Cortex of kidney (tissue), 1 donor: ENCODE data around the gene STMP1.
"Not testable (repeated sequence)": the region's sequence is repeated elsewhere in the genome, so short reads cannot be mapped to it uniquely, and the experiment has no call there.

Experiments
- DNase-seq: peaks from one replicate; lab custom pipeline; 2025; lab: John Stamatoyannopoulos, UW

The STMP1 gene

GRCh38 chr7:135662373-135663114 lies at the start of gene STMP1:
STMP1 (plus strand) TSS chr7:135662514.
- peak; percentile 24 for DNase-seq

- no peak for DNase-seq
Measured at GRCh38 chr7:135616136-135616535, 46.2 kb upstream of the STMP1 start.

GRCh38 chr7:135617781-135618180 lies 44.5 kb upstream of the STMP1 start:
- DNase-seq, result no peak

GRCh38 chr7:135618510-135618909 lies 43.8 kb upstream of the STMP1 start:
- DNase-seq, result no peak

GRCh38 chr7:135620447-135620846 lies 41.9 kb upstream of the STMP1 start:
- no peak for DNase-seq

GRCh38 chr7:135620980-135621850 lies 41.1 kb upstream of the STMP1 start:
- DNase-seq, result no peak

DNA sequence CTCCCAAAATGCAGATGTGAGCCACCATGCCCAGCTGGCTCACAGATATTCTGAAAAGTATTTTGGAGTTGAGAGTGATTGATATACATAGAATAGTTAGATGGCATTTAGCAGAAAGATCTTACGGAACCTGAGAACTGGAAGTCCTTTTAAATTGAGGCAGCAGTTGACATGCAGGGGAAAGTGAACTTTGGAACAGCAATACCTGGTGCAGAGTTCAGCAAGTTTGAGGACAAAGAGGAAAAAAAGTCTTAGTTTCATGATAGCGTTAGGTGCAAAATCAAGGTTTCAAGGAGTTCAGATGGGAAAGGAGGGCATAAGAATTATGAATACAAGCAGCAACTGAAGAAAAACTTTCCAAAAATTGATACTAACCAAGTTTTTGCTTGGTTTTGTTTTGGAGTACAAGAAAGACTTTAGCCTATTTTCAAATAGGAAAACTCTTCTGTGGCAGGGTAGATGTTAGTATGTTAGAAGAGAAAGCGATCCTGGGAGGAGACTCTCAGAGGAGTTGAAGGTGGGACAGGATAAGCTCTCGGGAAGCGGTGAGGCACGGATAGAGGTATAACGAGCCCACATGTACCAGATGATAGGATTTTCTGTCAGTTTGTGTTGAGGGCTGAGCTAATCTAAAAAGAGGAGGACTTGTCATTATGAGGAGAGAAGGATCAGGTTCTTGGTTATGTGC lies 28.0 kb upstream of the STMP1 start:
- no peak for DNase-seq

GRCh38 chr7:135639690-135640089 lies 22.6 kb upstream of the STMP1 start:
- DNase-seq, result not testable (repeated sequence)

DNA sequence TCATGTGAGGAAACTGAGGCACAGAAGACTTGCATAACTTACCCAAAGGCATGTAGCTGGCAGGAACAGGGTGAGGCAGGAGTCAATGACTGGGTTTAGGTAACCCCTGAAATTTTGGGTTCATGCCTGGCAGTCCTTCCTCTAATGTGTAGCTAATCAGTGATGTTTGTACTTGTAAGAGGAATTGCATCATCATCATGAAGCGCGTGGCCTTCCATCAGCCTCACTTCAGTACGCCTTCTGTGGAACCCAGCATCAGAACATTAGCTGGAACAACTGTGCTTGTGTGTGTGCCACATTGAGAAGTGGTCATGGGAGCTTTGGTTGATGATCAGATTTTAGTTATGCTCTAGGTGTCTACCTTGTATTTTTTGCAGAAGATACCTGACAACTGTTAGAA lies 18.2 kb upstream of the STMP1 start:
- DNase-seq, result no peak

DNA sequence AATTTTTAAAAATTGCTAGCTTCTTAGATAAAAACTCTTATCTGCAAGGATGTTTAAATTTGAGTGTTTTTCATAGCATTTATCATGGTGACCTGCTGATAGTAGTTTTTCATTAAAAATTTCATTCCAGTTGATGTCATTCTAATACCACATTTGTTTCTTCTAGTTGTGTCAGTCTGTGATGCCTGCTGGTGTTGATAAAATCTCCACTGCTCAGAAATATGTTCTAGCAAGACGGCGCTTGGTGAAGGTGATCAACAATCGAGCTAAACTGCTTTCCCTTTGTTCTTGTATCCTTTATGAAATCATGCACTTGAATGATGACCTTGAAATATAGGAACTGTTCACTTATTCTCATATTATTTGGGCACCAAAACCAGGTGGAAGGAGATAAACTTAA lies 17.6 kb upstream of the STMP1 start:
- DNase-seq, result no peak

DNA sequence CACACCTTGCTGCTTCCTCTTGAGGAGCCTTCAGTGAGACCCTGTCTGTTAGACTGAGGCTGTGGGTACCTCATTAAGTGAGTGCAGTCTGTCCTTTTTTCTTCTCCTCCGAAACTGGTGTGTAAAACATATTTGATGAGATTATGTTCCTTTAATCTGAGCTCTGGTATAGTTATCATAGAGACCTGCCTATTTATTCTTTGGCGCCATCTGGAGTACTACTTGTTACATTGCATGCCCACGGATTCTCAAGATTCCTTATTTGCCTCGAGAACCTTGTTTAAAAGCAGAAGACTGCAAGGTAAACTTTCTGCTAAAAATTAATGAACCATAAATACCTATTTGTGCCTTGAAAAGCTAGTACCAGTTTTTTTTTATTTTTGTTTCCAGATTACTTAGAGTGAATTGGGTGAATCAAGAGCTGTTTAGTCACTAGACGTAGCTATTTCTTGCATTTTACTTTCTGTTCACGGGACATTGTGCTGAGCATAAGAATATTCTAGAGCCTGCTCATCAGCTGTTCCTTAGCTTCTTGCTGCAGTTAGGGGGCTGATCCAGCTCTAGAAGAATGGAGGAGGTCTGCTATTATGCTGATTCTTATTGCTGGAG lies 16.9 kb upstream of the STMP1 start:
- DNase-seq, result no peak

DNA sequence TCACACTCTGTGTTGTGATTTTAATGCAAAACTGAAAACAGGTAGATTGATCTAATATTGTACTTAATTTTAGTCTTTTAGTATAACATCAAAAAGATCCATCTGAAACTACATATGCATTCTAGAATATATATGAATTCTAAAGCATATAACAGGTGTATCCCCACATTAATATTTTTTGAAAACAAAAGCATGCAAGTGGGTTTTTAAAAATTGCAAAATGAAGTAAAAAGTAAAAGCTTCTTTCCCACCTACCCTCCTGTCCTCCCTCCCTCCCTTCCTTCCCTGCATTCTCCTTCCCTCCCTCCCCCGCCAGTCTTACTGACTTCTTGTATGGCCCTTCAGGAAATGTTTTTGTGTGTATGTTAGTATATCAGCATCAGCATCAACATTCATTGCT lies 14.6 kb upstream of the STMP1 start:
- DNase-seq, result no peak

- no peak for DNase-seq
Measured at GRCh38 chr7:135648235-135648634, 14.1 kb upstream of the STMP1 start.

GRCh38 chr7:135650831-135651573 lies 11.3 kb upstream of the STMP1 start:
- DNase-seq, result no peak

DNA sequence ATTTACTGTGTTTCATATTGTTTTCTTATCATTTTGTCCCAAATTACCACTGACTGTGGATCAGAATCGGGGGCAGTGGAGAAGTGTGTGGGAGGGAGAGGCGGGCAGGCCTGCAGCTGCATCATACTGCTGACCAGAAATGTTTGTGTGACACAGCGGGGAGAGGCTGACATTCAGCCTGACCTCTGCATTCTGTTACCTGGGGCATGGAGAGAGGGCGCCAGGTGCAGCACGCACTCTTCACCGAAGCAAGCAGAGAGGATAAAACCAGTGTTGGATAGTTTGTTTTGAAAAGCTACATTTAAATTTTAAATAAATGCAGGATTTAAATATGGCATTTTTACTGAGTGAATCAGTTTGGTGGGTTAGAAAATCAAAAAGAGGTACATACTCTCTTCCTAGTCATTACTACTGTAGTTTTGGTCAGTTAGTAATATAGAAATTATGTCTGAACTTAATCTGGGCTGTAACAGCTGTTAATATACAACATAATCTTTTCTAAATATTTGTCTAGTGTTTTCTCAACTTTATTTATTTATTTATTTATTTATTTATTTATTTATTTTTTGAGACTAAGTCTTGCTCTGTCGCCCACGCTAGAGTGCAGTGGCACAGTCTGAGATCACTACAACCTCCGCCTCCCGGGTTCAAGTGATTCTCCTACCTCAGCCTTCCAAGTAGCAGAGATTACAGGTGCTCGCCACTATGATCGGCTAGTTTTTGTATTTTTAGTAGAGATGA lies 8.8 kb upstream of the STMP1 start:
- no peak for DNase-seq

DNA sequence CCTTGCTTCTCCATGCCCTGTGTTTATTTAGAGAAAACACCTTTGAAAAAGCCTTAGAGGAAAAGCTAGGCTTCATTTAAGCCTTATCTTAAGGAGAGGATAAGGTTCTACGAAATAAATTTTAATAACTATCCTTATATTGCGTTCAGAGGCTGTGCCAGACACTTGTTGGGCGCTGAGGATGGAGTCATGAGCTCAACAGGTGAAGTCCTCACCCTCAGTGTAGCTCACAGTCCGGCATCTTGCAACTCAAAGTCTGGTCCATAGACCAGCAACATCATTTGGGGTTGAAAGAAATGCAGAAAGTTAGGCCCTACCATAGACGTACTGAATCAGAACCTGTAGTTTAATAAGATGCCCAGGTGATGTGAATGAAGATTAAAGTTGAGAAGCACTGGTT lies 3.8 kb upstream of the STMP1 start:
- DNase-seq, result no peak

GRCh38 chr7:135659159-135659846 lies 3.0 kb upstream of the STMP1 start:
- DNase-seq, result no peak

DNA sequence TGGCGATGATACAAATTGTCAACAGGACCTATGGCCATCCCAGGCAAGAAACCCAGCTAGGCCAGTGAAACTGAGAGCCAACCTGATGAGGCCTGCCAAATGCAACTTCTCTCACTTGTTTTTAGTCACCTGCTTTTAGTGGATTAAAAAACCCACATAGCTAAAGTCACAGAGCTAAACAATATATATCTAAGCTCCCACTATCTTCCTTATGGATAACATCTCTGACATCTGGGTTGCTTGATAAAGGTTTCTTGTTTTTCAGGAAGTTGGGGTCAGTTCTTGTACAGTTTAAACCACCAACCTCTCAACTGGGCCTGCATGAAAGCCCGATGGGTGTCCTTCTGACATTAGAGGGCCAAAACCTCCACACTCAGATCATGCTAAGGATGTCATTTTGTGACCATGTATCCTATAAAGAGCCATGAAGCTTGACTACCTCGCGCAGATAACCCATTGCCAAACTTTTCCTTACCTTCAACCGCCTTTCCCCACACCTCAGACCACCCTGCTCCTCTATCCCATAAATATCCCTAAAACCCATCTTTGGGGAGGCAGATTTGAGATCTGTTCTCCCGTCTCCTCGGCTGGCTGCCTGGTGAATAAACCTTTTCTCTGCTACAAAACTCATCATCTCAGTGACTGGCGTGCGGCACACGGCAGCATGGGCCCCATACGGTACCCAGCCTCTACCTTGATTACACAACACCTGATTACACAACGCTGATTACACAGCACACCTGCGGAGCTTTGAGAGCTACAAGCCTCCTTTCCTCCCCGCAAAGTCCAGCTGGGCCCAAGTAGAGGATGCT lies 797 bp upstream of the STMP1 start:
- DNase-seq, result no peak

GRCh38 chr7:135662123-135662372 lies 266 bp upstream of the STMP1 start:
- DNase-seq, result no peak
